ELR (cell line): ENCODE results near the gene CDKAL1.

ENCODE experiments used
- DNase-seq: peaks from one replicate; pipeline ENCODE4 v3.0.0-alpha.2; 2015; ENCODE audit warnings: low read depth

Gene CDKAL1

GRCh38 chr6:21140966-21141365, 606.7 kb downstream of the CDKAL1 start:
- no peak for DNase-seq

- DNase-seq, result no peak
These were observed 607.5 kb downstream of the CDKAL1 start for GRCh38 chr6:21141616-21142303.

- no peak for DNase-seq
These were observed 608.5 kb downstream of the CDKAL1 start for GRCh38 chr6:21142741-21143140.

GRCh38 chr6:21143645-21144044, 609.4 kb downstream of the CDKAL1 start:
- DNase-seq, result no peak

- no peak for DNase-seq
These were observed 610.7 kb downstream of the CDKAL1 start for GRCh38 chr6:21144928-21145327.

- no peak for DNase-seq
These were observed 613.7 kb downstream of the CDKAL1 start for GRCh38 chr6:21147995-21148394.

- DNase-seq, result peak; percentile 82
These were observed 615.2 kb downstream of the CDKAL1 start for GRCh38 chr6:21149470-21149869.

- DNase-seq, result no peak
These were observed 616.4 kb downstream of the CDKAL1 start for GRCh38 chr6:21150667-21151066.

- DNase-seq, result no peak
These were observed 616.9 kb downstream of the CDKAL1 start for GRCh38 chr6:21151119-21151518.

- DNase-seq, result no peak
These were observed 617.3 kb downstream of the CDKAL1 start for GRCh38 chr6:21151530-21151929.

GRCh38 chr6:21157186-21157929, 623.1 kb downstream of the CDKAL1 start:
- no peak for DNase-seq

- DNase-seq, result no peak
These were observed 623.9 kb downstream of the CDKAL1 start for GRCh38 chr6:21158149-21158548.

GRCh38 chr6:21158873-21159272, 624.6 kb downstream of the CDKAL1 start:
- no peak for DNase-seq

GRCh38 chr6:21159465-21159864, 625.2 kb downstream of the CDKAL1 start:
- DNase-seq, result no peak

GRCh38 chr6:21161707-21162106, 627.5 kb downstream of the CDKAL1 start:
- DNase-seq, result no peak

GRCh38 chr6:21163110-21163837, 629.0 kb downstream of the CDKAL1 start:
- DNase-seq, result peak; percentile 70

GRCh38 chr6:21163838-21164180, 629.6 kb downstream of the CDKAL1 start:
- DNase-seq, result no peak

- DNase-seq, result peak; percentile 40
These were observed 630.6 kb downstream of the CDKAL1 start for GRCh38 chr6:21164768-21165326.

- DNase-seq, result no peak
These were observed 632.5 kb downstream of the CDKAL1 start for GRCh38 chr6:21166754-21167153.

- no peak for DNase-seq
These were observed 633.5 kb downstream of the CDKAL1 start for GRCh38 chr6:21167790-21168189.

- DNase-seq, result peak; percentile 22
These were observed 637.5 kb downstream of the CDKAL1 start for GRCh38 chr6:21171801-21172200.

GRCh38 chr6:21173031-21173430, 638.8 kb downstream of the CDKAL1 start:
- DNase-seq, result no peak

- DNase-seq, result no peak
These were observed 639.4 kb downstream of the CDKAL1 start for GRCh38 chr6:21173678-21174077.
